Left lung (tissue), 10 donors: Measurements from ENCODE around the gene ARG2. TPM values are rescaled to one million over a fixed set of nuclear protein-coding genes. Genes with fewer than 3 reads are reported as not detected.

Experiments used
- ATAC-seq: fragments of 200-7000 bp; cut with Tn5 transposase; one replicate; pipeline ENCODE4 v1.9.1; 2020; ENCODE audit warnings: moderate library complexity
- DNase-seq, 4 donors: peaks; one replicate each; pipeline ENCODE4 v3.0.0-alpha.2; 2013 to 2020
- H3K27ac ChIP-seq, 2 donors: fragments of 200-600 bp; sonication (generic) in 1 of 2; one replicate each; pipeline versions ENCODE4 v1.5.0 to v1.8.0; 2020 to 2021
- H3K27me3 ChIP-seq, 2 donors: fragments of 200-600 bp; sonication (generic) in 1 of 2; one replicate each; pipeline versions ENCODE4 v1.5.0 to v1.8.0; 2020 to 2021
- H3K36me3 ChIP-seq, 2 donors: fragments of 200-600 bp; sonication (generic) in 1 of 2; one replicate each; pipeline versions ENCODE4 v1.5.0 to v1.8.0; 2020 to 2021
- H3K4me1 ChIP-seq, 2 donors: fragments of 200-600 bp; one replicate each; pipeline ENCODE4 v1.8.0; 2021
- H3K4me3 ChIP-seq, 2 donors: fragments of 200-600 bp; sonication (generic) in 1 of 2; one replicate each; pipeline versions ENCODE4 v1.5.0 to v1.8.0; 2020 to 2021; ENCODE audit warnings: mild to moderate bottlenecking in 1 of 2
- H3K9me3 ChIP-seq, 2 donors: fragments of 200-600 bp; sonication (generic) in 1 of 2; one replicate each; pipeline versions ENCODE4 v1.5.0 to v1.8.0; 2020 to 2021
- CTCF ChIP-seq, 2 donors: fragments of 200-600 bp; sonication (generic) in 1 of 2; IDR thresholded peaks; one replicate each; pipeline versions ENCODE4 v1.5.0 to v1.8.0; 2021; ENCODE audit warnings: antibody characterized with exemption in 2 of 2
- intact Hi-C, 2 donors: fragments of 100-400 bp; cut with DNase I; formaldehyde crosslinking; loops; one replicate each; pipeline versions ENCODE4 v1.11.2 to v1.14.2; 2022
- polyA plus RNA-seq, 6 donors: library from polyadenylated mRNA; unstranded; fragments of 120-200 nt; gene quantifications; one replicate each; pipeline ENCODE4 v1.2.1, GENCODE V29; 2013; ENCODE audit not compliant: insufficient read length in 6 of 6
- total RNA-seq, 2 donors: library from RNA; stranded (reverse); fragmentation: NEBNext Ultra II Directional; extraction: Animal tissue kit (Norgen Biotek cat#: 25700); gene quantifications; one replicate each; pipeline ENCODE4 v1.2.1, GENCODE V29; 2021
- donor health status: DM: no; HTN: yes; CAD: no.
- donor health status: DM: no; HTN: no; CAD: no.

Gene ARG2
- total and polyA plus RNA-seq, 8 donors = 1.9 to 14.8 (median 2.9) TPM

GRCh38 chr14:67663633-67664032 lies 43.9 kb downstream of the ARG2 start:
- Histone ChIP-seq H3K4me1 (peaks cover 0 to 24% of the 10 kb centered on the region in 2 donors), H3K4me3 (no peak overlapping the region), H3K27ac (no peak overlapping the region), H3K36me3 (peaks cover 0 to 26% of the 10 kb centered on the region in 2 donors), H3K27me3 (no peaks in the 10 kb centered on the region), H3K9me3 (no peaks in the 10 kb centered on the region)
- DNase-seq (no peak), ATAC-seq (no peak)
- TF ChIP-seq CTCF (IDR thresholded peaks at IDR 0.05) = no peak
- intact Hi-C loops = no loop called here

GRCh38 chr14:67665868-67666267 lies 46.1 kb downstream of the ARG2 start:
- ATAC-seq (peak; percentile 61), DNase-seq (no peak)
- TF ChIP-seq CTCF (IDR thresholded peaks at IDR 0.05) = no peak
- intact Hi-C loops = no loop called here
- no peak overlapping the region for H3K4me3 ChIP-seq
- H3K9me3 ChIP-seq = no peaks in the 10 kb centered on the region
- H3K4me1 ChIP-seq = peaks cover 0 to 28% of the 10 kb centered on the region in 2 donors
- peaks cover 0 to 10% of the 10 kb centered on the region in 2 donors for H3K36me3 ChIP-seq
- H3K27ac ChIP-seq = peak overlapping the region in 1 of 2 donors; percentile 13
- H3K27me3 ChIP-seq = no peaks in the 10 kb centered on the region

DNA sequence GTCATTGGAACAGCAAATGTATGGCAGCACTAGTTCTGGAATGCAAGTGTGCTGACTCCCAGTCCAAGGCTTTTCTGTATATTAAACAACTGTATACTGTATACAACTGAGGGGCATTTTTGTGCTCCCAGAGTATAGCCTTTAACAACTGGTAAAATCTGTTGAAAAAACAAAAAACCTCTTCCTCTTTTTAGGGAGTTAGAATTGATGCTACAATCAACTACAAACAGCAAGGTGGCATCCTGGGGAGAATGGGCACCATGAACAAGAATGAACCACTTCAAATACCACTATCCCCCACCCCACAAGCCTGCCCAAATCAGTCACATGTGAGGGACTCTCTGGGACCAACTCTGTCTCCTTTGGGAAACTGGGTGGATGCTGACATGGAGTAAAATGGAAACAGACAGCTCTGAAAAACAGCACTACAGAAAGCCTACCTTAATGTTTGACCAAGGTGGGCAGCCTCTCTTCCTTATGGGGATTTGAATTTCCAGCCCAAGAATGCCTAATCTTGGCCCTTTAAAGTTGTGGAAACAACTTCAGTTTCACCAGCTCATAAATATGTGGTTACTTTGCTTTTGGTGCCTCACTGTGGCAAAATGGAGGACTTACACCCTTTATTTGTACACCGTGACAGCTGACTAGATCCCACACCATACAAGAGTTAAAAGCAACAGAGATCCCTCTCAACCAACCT lies 47.2 kb downstream of the ARG2 start:
- H3K4me1 ChIP-seq = peaks cover 0 to 34% of the 10 kb centered on the region in 2 donors
- DNase-seq = peak in 2 of 4 donors; percentile 24 to 53
- ATAC-seq = peak; percentile 90
- no peaks in the 10 kb centered on the region for H3K9me3 ChIP-seq
- intact Hi-C loops = no loop called here
- TF ChIP-seq CTCF (IDR thresholded peaks at IDR 0.05) = peak; percentile 22 to 39
- peak overlapping the region in 1 of 2 donors; percentile 13 for H3K27ac ChIP-seq
- no peaks in the 10 kb centered on the region for H3K27me3 ChIP-seq
- H3K4me3 ChIP-seq = no peak overlapping the region
- H3K36me3 ChIP-seq = peaks cover 0 to 6% of the 10 kb centered on the region in 2 donors

- ATAC-seq (no peak), DNase-seq (no peak)
- intact Hi-C loops = no loop called here
- no peaks in the 10 kb centered on the region for H3K27me3 ChIP-seq
- no peaks in the 10 kb centered on the region for H3K9me3 ChIP-seq
- H3K36me3 ChIP-seq = no peaks in the 10 kb centered on the region
- no peak for TF ChIP-seq CTCF (IDR thresholded peaks at IDR 0.05)
- peaks cover 10 to 51% of the 10 kb centered on the region in 2 donors for H3K4me1 ChIP-seq
- no peak overlapping the region for H3K4me3 ChIP-seq
- H3K27ac ChIP-seq = no peak overlapping the region
Measured at GRCh38 chr14:67668559-67668958, 48.8 kb downstream of the ARG2 start.

DNA sequence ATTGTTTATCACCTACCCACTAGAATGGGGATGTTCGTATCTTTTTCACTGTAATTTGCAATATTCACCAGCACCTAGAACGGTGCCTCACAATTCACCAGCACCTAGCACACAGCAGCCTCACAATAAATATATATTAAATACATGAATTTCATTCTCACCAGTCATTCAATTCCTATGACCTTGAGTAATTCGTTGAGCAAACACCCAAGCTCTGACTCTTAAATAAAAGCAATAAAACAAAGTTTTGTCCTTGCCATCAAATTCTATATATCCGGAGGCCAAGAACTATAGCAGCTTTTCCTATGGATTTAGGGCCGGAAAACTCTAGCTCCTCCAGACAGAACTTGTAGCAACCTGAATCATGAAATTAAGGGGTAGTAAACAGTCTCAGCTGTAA lies 53.7 kb downstream of the ARG2 start:
- TF ChIP-seq CTCF (IDR thresholded peaks at IDR 0.05) = no peak
- H3K4me1 ChIP-seq = peaks cover 12 to 43% of the 10 kb centered on the region in 2 donors
- intact Hi-C loops = no loop called here

More for the DNA sequence above, 53.7 kb downstream of the ARG2 start:
- Histone ChIP-seq H3K36me3 (peaks cover 0 to 11% of the 10 kb centered on the region in 2 donors), H3K9me3 (no peaks in the 10 kb centered on the region), H3K27ac (no peak overlapping the region), H3K4me3 (peak overlapping the region; percentile 72 to 99), H3K27me3 (no peaks in the 10 kb centered on the region)
- ATAC-seq (no peak), DNase-seq (no peak)
